ENCODE data around the gene NALCN. TPM values are rescaled to one million over a fixed set of nuclear protein-coding genes. Genes with fewer than 3 reads are reported as not detected.

The NALCN gene
- total RNA-seq, 6 experiments from 2014 or later, result 0.09 to 0.81 (median 0.25) TPM

DNA sequence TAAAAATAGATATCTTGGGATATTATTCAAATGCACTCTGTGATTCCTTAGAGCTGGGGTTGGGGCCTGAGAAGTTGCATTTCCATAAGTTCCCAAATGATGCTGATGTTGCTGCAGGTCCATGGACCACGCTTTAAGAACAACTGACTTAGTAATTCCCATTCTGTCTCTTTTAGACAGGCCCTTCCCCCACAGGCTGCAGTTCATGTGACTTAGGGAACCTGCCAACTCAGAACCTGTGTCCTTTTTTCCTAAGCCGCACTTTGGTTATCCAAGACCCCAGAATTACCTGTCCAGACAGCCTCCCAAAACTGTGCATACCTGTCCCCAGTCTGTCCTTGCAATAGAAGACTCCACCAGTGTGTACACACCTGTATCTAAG lies 34.4 kb upstream of the NALCN start:
- Histone ChIP-seq H3K36me3 (no peaks in the 10 kb centered on the region), H3K4me3 (no peak overlapping the region), H3K27me3 (peaks cover 0 to 4% of the 10 kb centered on the region in 2 donors), H3K9me3 (no peaks in the 10 kb centered on the region), H3K27ac (no peak overlapping the region), H3K4me1 (peaks cover 0 to 4% (median 0%) of the 10 kb centered on the region in 4 donors)
- TF ChIP-seq POLR2A (IDR thresholded peaks at IDR 0.05), result no peak
- TF ChIP-seq, protein P1, sequence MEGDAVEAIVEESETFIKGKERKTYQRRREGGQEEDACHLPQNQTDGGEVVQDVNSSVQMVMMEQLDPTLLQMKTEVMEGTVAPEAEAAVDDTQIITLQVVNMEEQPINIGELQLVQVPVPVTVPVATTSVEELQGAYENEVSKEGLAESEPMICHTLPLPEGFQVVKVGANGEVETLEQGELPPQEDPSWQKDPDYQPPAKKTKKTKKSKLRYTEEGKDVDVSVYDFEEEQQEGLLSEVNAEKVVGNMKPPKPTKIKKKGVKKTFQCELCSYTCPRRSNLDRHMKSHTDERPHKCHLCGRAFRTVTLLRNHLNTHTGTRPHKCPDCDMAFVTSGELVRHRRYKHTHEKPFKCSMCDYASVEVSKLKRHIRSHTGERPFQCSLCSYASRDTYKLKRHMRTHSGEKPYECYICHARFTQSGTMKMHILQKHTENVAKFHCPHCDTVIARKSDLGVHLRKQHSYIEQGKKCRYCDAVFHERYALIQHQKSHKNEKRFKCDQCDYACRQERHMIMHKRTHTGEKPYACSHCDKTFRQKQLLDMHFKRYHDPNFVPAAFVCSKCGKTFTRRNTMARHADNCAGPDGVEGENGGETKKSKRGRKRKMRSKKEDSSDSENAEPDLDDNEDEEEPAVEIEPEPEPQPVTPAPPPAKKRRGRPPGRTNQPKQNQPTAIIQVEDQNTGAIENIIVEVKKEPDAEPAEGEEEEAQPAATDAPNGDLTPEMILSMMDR (IDR thresholded peaks at IDR 0.05), result no peak
- no peak for ATAC-seq
- 75% methylated on average over 1 of the region's 2 CpGs for WGBS (ENCODE audit: insufficient coverage, low coverage, low lambda C conversion rate, missing lambda C conversion rate)
- intact Hi-C loops (cut with DNase I), result no loop called here
- no peak for DNase-seq

DNA sequence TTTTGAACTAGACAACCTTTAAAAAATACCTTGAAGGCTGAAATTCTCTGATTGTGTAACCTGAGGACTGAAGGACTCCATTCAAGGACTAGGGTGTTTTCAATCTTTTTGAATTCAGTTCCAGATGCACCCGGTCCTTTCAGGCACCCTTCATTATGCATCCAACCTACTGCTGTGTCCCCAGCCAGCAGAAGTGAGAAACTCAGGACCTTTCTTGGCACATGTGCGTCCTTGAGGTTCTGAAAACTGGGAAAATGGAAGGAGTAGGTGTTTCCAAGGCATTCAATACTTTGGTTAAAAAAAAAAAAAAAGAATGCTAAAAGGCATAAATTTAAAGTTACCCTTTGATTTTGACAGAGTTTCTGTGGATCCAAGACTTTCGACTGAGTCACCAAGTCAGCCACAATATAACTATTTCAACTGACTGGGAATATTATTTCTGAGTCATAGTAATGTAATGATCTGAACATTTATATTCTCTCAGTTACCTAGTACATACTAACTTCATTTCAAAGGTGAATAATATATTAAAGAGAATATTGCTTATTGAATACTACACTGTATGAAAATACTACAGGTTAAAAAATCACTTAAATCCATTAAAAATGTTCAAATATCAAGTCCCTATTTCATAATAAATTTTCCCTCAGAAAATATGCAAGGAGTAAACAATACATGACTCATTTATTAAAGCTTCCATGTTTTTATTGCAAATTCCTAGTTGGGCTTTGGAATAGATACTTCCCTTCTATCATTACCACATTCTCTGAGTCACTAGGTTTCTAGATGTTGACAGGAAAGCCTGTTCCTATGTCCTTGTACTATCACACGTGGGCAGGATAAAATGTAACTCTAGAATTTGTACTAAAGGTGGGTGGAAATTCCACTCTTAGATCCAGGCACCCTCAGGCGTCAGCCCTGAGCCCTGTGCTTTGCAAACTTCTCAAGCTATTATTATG lies 33.8 kb upstream of the NALCN start:
- intact Hi-C loops (cut with DNase I), result no loop called here
- H3K9me3 ChIP-seq, result no peaks in the 10 kb centered on the region
- peaks cover 0 to 4% (median 0%) of the 10 kb centered on the region in 4 donors for H3K4me1 ChIP-seq
- TF ChIP-seq POLR2A (IDR thresholded peaks at IDR 0.05), result no peak
- TF ChIP-seq, protein P1 (IDR thresholded peaks at IDR 0.05), result no peak
- DNase-seq (no peak), ATAC-seq (peak in 2 of 4 donors; percentile 22 to 57)
- peaks cover 0 to 4% of the 10 kb centered on the region in 2 donors for H3K27me3 ChIP-seq
- H3K27ac ChIP-seq, result no peak overlapping the region
- H3K36me3 ChIP-seq, result no peaks in the 10 kb centered on the region
- H3K4me3 ChIP-seq, result no peak overlapping the region
- WGBS (ENCODE audit: insufficient coverage, low coverage, low lambda C conversion rate, missing lambda C conversion rate), result 37% methylated on average over 5 of the region's 5 CpGs

DNA sequence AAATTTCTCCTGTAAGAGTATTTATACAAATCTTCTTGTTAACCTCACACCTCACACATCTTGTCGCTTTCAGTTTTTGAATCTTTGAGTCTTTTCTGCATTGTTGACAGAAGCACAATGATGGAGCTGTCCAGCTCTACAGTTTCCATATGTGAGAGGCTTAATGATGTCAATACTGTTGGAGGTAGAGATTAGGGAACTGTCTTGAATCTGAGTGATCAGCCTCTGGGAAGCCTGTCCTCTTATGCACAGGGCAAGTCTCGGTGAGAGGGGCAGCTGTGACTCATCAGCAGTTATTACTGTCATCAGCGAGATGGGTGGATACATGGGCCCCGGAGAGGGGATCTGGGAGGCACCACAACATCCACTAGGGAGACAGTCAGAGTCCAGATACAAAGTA lies 31.5 kb upstream of the NALCN start:
- Histone ChIP-seq H3K4me3 (no peak overlapping the region), H3K4me1 (no peaks in the 10 kb centered on the region), H3K27me3 (no peaks in the 10 kb centered on the region), H3K36me3 (no peaks in the 10 kb centered on the region), H3K27ac (no peak overlapping the region), H3K9me3 (no peaks in the 10 kb centered on the region)
- ATAC-seq, result no peak
- DNase-seq, result no peak
- WGBS (ENCODE audit: insufficient coverage, low coverage, low lambda C conversion rate, missing lambda C conversion rate), result 67% methylated on average over 4 of the region's 4 CpGs
- intact Hi-C loops (cut with DNase I), result no loop called here
- no peak for TF ChIP-seq POLR2A (IDR thresholded peaks at IDR 0.05)
- TF ChIP-seq, protein P1 (IDR thresholded peaks at IDR 0.05), result no peak

DNA sequence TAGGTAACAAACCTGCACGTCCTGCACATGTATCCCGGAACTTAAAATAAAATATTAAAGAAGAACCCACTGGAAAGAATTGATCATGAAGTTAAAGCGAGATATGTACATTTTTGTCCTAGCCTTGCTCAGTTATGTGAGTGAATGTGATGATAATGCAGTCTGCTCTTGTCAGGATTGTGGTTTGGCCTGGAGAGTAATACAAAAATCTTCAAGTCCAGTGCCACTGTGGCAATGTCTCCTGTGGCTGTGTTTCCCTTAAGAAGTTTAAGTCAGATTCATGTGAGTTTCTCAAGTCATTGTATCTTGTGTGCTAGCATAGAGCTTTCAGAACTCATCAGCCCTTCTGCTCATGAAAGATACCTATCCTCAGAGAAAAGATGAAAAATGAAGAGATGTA lies 18.2 kb upstream of the NALCN start:
- no peak for TF ChIP-seq POLR2A (IDR thresholded peaks at IDR 0.05)
- TF ChIP-seq, protein P1 (IDR thresholded peaks at IDR 0.05), result no peak
- H3K9me3 ChIP-seq, result no peaks in the 10 kb centered on the region
- no peaks in the 10 kb centered on the region for H3K4me1 ChIP-seq
- H3K4me3 ChIP-seq, result no peak overlapping the region
- H3K27ac ChIP-seq, result no peak overlapping the region
- WGBS (ENCODE audit: insufficient coverage, low coverage, low lambda C conversion rate, missing lambda C conversion rate), result 38% methylated on average over 3 of the region's 3 CpGs
- DNase-seq (no peak), ATAC-seq (no peak)
- no peaks in the 10 kb centered on the region for H3K36me3 ChIP-seq
- intact Hi-C loops (cut with DNase I), result no loop called here
- no peaks in the 10 kb centered on the region for H3K27me3 ChIP-seq

Measured in right lobe of liver (tissue), 6 donors.